GM03348 (cell line): ENCODE results near the gene TANGO6.
A peak's percentile ranks its signal among the peaks of the same experiment; 100 is the strongest.
"Not testable (repeated sequence)": the region's sequence is repeated elsewhere in the genome, so short reads cannot be mapped to it uniquely, and the experiment has no call there.

ENCODE experiments used
- DNase-seq: peaks from one replicate; pipeline ENCODE4 v3.0.0; 2012; ENCODE audit warnings: low spot score

The TANGO6 gene

GRCh38 chr16:69012906-69013305 is 169.6 kb downstream of the TANGO6 start:
- no peak for DNase-seq

GRCh38 chr16:69013991-69014390 is 170.7 kb downstream of the TANGO6 start:
- DNase-seq = no peak

GRCh38 chr16:69014811-69015210 is 171.5 kb downstream of the TANGO6 start:
- no peak for DNase-seq

- peak; percentile 62 for DNase-seq
These were observed 173.9 kb downstream of the TANGO6 start for GRCh38 chr16:69017036-69017783.

- DNase-seq = no peak
These were observed 176.5 kb downstream of the TANGO6 start for GRCh38 chr16:69019811-69020210.

- no peak for DNase-seq
These were observed 185.8 kb downstream of the TANGO6 start for GRCh38 chr16:69029121-69029520.

GRCh38 chr16:69031877-69032301 is 188.6 kb downstream of the TANGO6 start:
- DNase-seq = no peak

- no peak for DNase-seq
These were observed 190.0 kb downstream of the TANGO6 start for GRCh38 chr16:69033151-69033949.

GRCh38 chr16:69035375-69035774 is 192.0 kb downstream of the TANGO6 start:
- DNase-seq = no peak

GRCh38 chr16:69036399-69037091 is 193.2 kb downstream of the TANGO6 start:
- DNase-seq = no peak

GRCh38 chr16:69037373-69038160 is 194.2 kb downstream of the TANGO6 start:
- no peak for DNase-seq

GRCh38 chr16:69039333-69039941 is 196.1 kb downstream of the TANGO6 start:
- no peak for DNase-seq

GRCh38 chr16:69040144-69040909 is 197.0 kb downstream of the TANGO6 start:
- peak; percentile 16 for DNase-seq

- DNase-seq = no peak
These were observed 205.2 kb downstream of the TANGO6 start for GRCh38 chr16:69048328-69049120.

- peak; percentile 81 for DNase-seq
These were observed 205.8 kb downstream of the TANGO6 start for GRCh38 chr16:69049146-69049545.

GRCh38 chr16:69049603-69050375 is 206.5 kb downstream of the TANGO6 start:
- DNase-seq = no peak

GRCh38 chr16:69051517-69051830 is 208.1 kb downstream of the TANGO6 start:
- not testable (repeated sequence) for DNase-seq

- no peak for DNase-seq
These were observed 211.7 kb downstream of the TANGO6 start for GRCh38 chr16:69055008-69055407.

GRCh38 chr16:69055980-69056379 is 212.6 kb downstream of the TANGO6 start:
- no peak for DNase-seq
